SK-N-SH treated with all-trans-retinoic acid at 6 μM for 48 hours (cell line): ENCODE data around the gene CDH4.

ENCODE experiments used
- ATAC-seq: fragments of 200-7000 bp; cut with Tn5 transposase; 3 replicates; pipeline ENCODE4 v1.9.1; 2020; ENCODE audit warnings: mild to moderate bottlenecking, moderate library complexity
- ARNTL ChIP-seq: fragments of 450-650 bp; formaldehyde crosslinking; IDR thresholded peaks from 2 replicates; pipeline ENCODE4 v1.5.0; 2020; ENCODE audit warnings: low read depth, mild to moderate bottlenecking, moderate library complexity, borderline replicate concordance
- BACH2 ChIP-seq: fragments of 250-450 bp; sonication (Bioruptor Pico); IDR thresholded peaks from 2 replicates; pipeline ENCODE4 v1.9.0; 2021; ENCODE audit warnings: mild to moderate bottlenecking, borderline replicate concordance
- CSRNP3 ChIP-seq: fragments of 250-450 bp; sonication (Bioruptor Pico); IDR thresholded peaks from 2 replicates; pipeline ENCODE4 v1.5.1; 2021; ENCODE audit warnings: mild to moderate bottlenecking, moderate library complexity
- GLIS3 ChIP-seq: fragments of 250-450 bp; sonication (Bioruptor Pico); IDR thresholded peaks from 2 replicates; pipeline ENCODE4 v1.5.0; 2020; ENCODE audit warnings: mild to moderate bottlenecking, moderate library complexity
- ISL1 ChIP-seq: fragments of 250-450 bp; sonication (Bioruptor Pico); IDR thresholded peaks from 2 replicates; pipeline ENCODE4 v2.1.2; 2022; ENCODE audit warnings: mild to moderate bottlenecking, moderate library complexity
- OSR1 ChIP-seq: fragments of 250-450 bp; sonication (Bioruptor Pico); IDR thresholded peaks from 2 replicates; pipeline ENCODE4 v1.8.0; 2022; ENCODE audit warnings: moderate library complexity, mild to moderate bottlenecking, inconsistent platforms
- PATZ1 ChIP-seq: fragments of 250-450 bp; sonication (Bioruptor Pico); IDR thresholded peaks from 2 replicates; pipeline ENCODE4 v1.8.0; 2020; ENCODE audit warnings: mild to moderate bottlenecking, moderate library complexity, borderline replicate concordance
- PPARA ChIP-seq: fragments of 250-450 bp; sonication (Bioruptor Pico); IDR thresholded peaks from 2 replicates; pipeline ENCODE4 v1.5.0; 2020; ENCODE audit warnings: mild to moderate bottlenecking, borderline replicate concordance
- RARB ChIP-seq: fragments of 250-450 bp; sonication (Bioruptor Pico); IDR thresholded peaks from 2 replicates; pipeline ENCODE4 v1.8.0; 2021; ENCODE audit warnings: mild to moderate bottlenecking, moderate library complexity
- SNAI2 ChIP-seq: fragments of 250-450 bp; sonication (Bioruptor Pico); IDR thresholded peaks from 2 replicates; pipeline ENCODE4 v1.5.0; 2020; ENCODE audit warnings: mild to moderate bottlenecking, moderate library complexity
- TCF4 ChIP-seq: fragments of 250-450 bp; sonication (Bioruptor Pico); IDR thresholded peaks from 2 replicates; pipeline ENCODE4 v1.8.0; 2021; ENCODE audit warnings: mild to moderate bottlenecking, moderate library complexity, borderline replicate concordance
- ZFP3 ChIP-seq: fragments of 250-450 bp; sonication (Bioruptor Pico); IDR thresholded peaks from 2 replicates; pipeline ENCODE4 v1.5.0; 2020; ENCODE audit warnings: mild to moderate bottlenecking, moderate library complexity
- ZNF565 ChIP-seq: fragments of 450-650 bp; formaldehyde crosslinking; conservative IDR thresholded peaks from 2 replicates; pipeline ENCODE4 v1.5.0; 2020; ENCODE audit warnings: low read depth, mild to moderate bottlenecking, moderate library complexity
- ZNF70 ChIP-seq: fragments of 450-650 bp; formaldehyde crosslinking; IDR thresholded peaks from 2 replicates; pipeline ENCODE4 v1.5.0; 2020; ENCODE audit warnings: mild to moderate bottlenecking, moderate library complexity
- TF ChIP-seq, protein P1 (sequence below): fragments of 250-450 bp; sonication (Bioruptor Pico); IDR thresholded peaks from 2 replicates; pipeline ENCODE4 v1.5.0; 2020; ENCODE audit warnings: mild to moderate bottlenecking, moderate library complexity
- TF ChIP-seq, protein P2 (sequence below): fragments of 250-450 bp; sonication (Bioruptor Pico); IDR thresholded peaks from 2 replicates; pipeline ENCODE4 v1.5.1; 2020; ENCODE audit warnings: low read depth, mild to moderate bottlenecking, moderate library complexity
- TF ChIP-seq, protein P3 (sequence below): fragments of 250-450 bp; sonication (Bioruptor Pico); IDR thresholded peaks from 2 replicates; pipeline ENCODE4 v1.8.0; 2021; ENCODE audit warnings: low read depth, mild to moderate bottlenecking, moderate library complexity, borderline replicate concordance

The CDH4 gene

GRCh38 chr20:61956396-61957342 is 704.6 kb downstream of the CDH4 start:
- TF ChIP-seq ZFP3 (CRISPR knock-in tag): no peak
- TF ChIP-seq, all 23 proteins: peak for 0
- ATAC-seq: no peak

- no peak for ATAC-seq
- TF ChIP-seq TCF4 (CRISPR knock-in tag): no peak
- TF ChIP-seq ZFP3 (CRISPR knock-in tag): no peak
- TF ChIP-seq ZNF565 (CRISPR knock-in tag): no peak
- TF ChIP-seq, protein P1, sequence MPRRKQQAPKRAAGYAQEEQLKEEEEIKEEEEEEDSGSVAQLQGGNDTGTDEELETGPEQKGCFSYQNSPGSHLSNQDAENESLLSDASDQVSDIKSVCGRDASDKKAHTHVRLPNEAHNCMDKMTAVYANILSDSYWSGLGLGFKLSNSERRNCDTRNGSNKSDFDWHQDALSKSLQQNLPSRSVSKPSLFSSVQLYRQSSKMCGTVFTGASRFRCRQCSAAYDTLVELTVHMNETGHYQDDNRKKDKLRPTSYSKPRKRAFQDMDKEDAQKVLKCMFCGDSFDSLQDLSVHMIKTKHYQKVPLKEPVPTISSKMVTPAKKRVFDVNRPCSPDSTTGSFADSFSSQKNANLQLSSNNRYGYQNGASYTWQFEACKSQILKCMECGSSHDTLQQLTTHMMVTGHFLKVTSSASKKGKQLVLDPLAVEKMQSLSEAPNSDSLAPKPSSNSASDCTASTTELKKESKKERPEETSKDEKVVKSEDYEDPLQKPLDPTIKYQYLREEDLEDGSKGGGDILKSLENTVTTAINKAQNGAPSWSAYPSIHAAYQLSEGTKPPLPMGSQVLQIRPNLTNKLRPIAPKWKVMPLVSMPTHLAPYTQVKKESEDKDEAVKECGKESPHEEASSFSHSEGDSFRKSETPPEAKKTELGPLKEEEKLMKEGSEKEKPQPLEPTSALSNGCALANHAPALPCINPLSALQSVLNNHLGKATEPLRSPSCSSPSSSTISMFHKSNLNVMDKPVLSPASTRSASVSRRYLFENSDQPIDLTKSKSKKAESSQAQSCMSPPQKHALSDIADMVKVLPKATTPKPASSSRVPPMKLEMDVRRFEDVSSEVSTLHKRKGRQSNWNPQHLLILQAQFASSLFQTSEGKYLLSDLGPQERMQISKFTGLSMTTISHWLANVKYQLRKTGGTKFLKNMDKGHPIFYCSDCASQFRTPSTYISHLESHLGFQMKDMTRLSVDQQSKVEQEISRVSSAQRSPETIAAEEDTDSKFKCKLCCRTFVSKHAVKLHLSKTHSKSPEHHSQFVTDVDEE: no peak
- TF ChIP-seq, protein P2, sequence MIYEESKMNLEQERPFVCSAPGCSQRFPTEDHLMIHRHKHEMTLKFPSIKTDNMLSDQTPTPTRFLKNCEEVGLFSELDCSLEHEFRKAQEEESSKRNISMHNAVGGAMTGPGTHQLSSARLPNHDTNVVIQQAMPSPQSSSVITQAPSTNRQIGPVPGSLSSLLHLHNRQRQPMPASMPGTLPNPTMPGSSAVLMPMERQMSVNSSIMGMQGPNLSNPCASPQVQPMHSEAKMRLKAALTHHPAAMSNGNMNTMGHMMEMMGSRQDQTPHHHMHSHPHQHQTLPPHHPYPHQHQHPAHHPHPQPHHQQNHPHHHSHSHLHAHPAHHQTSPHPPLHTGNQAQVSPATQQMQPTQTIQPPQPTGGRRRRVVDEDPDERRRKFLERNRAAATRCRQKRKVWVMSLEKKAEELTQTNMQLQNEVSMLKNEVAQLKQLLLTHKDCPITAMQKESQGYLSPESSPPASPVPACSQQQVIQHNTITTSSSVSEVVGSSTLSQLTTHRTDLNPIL (CRISPR knock-in tag): no peak
- TF ChIP-seq PATZ1: no peak
- no peak for TF ChIP-seq ZNF70
- no peak for TF ChIP-seq BACH2 (CRISPR knock-in tag)
- TF ChIP-seq, all 23 proteins: peak for 0
These were observed 706.1 kb downstream of the CDH4 start for GRCh38 chr20:61957961-61958715.

DNA sequence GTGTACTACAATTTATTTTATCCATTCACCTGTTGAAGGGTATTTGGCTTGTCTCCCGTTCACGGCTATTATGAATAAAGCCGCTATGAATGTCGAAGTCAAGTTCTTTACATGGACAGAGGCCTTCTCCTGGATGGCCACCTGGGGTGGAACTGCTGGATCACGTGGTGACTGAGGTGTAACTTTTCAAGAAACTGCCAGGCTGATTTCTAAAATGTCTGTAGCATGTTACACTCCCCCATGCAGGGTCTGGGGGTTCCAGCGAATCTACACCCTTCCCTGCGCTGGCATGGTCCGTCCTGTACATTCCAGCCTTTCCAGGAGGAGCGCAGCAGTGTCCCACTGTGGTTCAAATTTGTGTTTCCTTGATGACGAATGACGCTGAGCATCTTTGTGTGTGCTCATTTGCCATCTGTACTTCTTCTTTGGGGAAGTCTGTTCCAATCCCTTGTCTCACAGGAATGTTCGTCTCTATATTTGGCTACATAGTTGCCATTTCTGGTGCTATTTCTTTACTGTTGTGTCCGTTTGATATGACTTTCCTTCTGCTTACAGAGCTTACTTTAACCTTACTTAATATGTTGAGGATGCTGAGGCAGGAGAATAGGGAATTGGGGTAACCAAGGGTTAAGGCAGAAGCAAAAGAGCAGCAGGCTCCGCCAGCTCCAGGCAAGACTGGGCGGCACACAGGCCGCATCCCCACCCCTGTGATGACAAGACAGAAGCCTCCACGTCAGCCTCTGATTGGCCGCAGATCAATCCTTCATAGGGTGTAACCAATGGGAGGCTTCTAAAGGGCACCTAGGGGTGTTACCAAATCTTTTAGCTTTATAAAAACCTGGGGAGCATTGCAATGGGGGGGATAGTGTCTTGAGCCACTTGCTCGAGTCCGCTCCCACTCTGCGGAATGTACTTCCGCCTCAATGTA is 707.0 kb downstream of the CDH4 start:
- TF ChIP-seq OSR1 (CRISPR knock-in tag) (no peak), ARNTL (CRISPR knock-in tag) (no peak), ZNF565 (CRISPR knock-in tag) (no peak), CSRNP3 (CRISPR knock-in tag) (no peak), SNAI2 (CRISPR knock-in tag) (no peak), ZNF70 (no peak), GLIS3 (CRISPR knock-in tag) (no peak), RARB (CRISPR knock-in tag) (no peak), ISL1 (CRISPR knock-in tag) (no peak), PPARA (CRISPR knock-in tag) (no peak)
- TF ChIP-seq, protein P2 (CRISPR knock-in tag): no peak
- TF ChIP-seq, protein P3, sequence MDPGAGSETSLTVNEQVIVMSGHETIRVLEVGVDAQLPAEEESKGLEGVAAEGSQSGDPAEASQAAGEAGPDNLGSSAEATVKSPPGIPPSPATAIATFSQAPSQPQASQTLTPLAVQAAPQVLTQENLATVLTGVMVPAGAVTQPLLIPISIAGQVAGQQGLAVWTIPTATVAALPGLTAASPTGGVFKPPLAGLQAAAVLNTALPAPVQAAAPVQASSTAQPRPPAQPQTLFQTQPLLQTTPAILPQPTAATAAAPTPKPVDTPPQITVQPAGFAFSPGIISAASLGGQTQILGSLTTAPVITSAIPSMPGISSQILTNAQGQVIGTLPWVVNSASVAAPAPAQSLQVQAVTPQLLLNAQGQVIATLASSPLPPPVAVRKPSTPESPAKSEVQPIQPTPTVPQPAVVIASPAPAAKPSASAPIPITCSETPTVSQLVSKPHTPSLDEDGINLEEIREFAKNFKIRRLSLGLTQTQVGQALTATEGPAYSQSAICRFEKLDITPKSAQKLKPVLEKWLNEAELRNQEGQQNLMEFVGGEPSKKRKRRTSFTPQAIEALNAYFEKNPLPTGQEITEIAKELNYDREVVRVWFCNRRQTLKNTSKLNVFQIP (CRISPR knock-in tag): no peak
- TF ChIP-seq, all 23 proteins: peak for 0
- no peak for ATAC-seq
